ENCODE measurements around the gene ADCY7.

The ADCY7 gene

GRCh38 chr16:50354629-50355456 is 88.5 kb downstream of the ADCY7 start:
- no peak for ATAC-seq (ENCODE audit: low read depth)
- no peaks in the 10 kb centered on the region for H3K27me3 ChIP-seq (ENCODE audit: insufficient read depth, poor library complexity, severe bottlenecking)
- DNase-seq (ENCODE audit: low spot score) = no peak
- peak; percentile 86 for TF ChIP-seq CTCF (IDR thresholded peaks at IDR 0.05; ENCODE audit: poor library complexity, severe bottlenecking)
- H3K4me1 ChIP-seq (ENCODE audit: insufficient read depth, poor library complexity, severe bottlenecking) = peaks cover 3% of the 10 kb centered on the region
- H3K4me3 ChIP-seq (ENCODE audit: severe bottlenecking) = no peak overlapping the region
- H3K27ac ChIP-seq (ENCODE audit: poor library complexity, severe bottlenecking) = no peak overlapping the region
- H3K36me3 ChIP-seq (ENCODE audit: low read depth) = peaks cover 77% of the 10 kb centered on the region
- no peaks in the 10 kb centered on the region for H3K9me3 ChIP-seq (ENCODE audit: severe bottlenecking)

- DNase-seq (ENCODE audit: low spot score) (no peak), ATAC-seq (ENCODE audit: low read depth) (no peak)
- H3K9me3 ChIP-seq (ENCODE audit: severe bottlenecking) = no peaks in the 10 kb centered on the region
- no peak overlapping the region for H3K27ac ChIP-seq (ENCODE audit: poor library complexity, severe bottlenecking)
- no peak for TF ChIP-seq CTCF (IDR thresholded peaks at IDR 0.05; ENCODE audit: poor library complexity, severe bottlenecking)
- H3K36me3 ChIP-seq (ENCODE audit: low read depth) = peaks cover 74% of the 10 kb centered on the region
- H3K4me1 ChIP-seq (ENCODE audit: insufficient read depth, poor library complexity, severe bottlenecking) = peaks cover 13% of the 10 kb centered on the region
- no peaks in the 10 kb centered on the region for H3K27me3 ChIP-seq (ENCODE audit: insufficient read depth, poor library complexity, severe bottlenecking)
- H3K4me3 ChIP-seq (ENCODE audit: severe bottlenecking) = no peak overlapping the region
Measured at GRCh38 chr16:50359626-50360025, 93.3 kb downstream of the ADCY7 start.

GRCh38 chr16:50360033-50360778 is 93.9 kb downstream of the ADCY7 start:
- peaks cover 74% of the 10 kb centered on the region for H3K36me3 ChIP-seq (ENCODE audit: low read depth)
- no peaks in the 10 kb centered on the region for H3K27me3 ChIP-seq (ENCODE audit: insufficient read depth, poor library complexity, severe bottlenecking)
- TF ChIP-seq CTCF (IDR thresholded peaks at IDR 0.05; ENCODE audit: poor library complexity, severe bottlenecking) = no peak
- H3K9me3 ChIP-seq (ENCODE audit: severe bottlenecking) = no peaks in the 10 kb centered on the region
- peaks cover 13% of the 10 kb centered on the region for H3K4me1 ChIP-seq (ENCODE audit: insufficient read depth, poor library complexity, severe bottlenecking)
- peak; percentile 83 for ATAC-seq (ENCODE audit: low read depth)
- H3K27ac ChIP-seq (ENCODE audit: poor library complexity, severe bottlenecking) = peak overlapping the region; percentile 4
- H3K4me3 ChIP-seq (ENCODE audit: severe bottlenecking) = no peak overlapping the region
- no peak for DNase-seq (ENCODE audit: low spot score)

- peaks cover 13% of the 10 kb centered on the region for H3K4me1 ChIP-seq (ENCODE audit: insufficient read depth, poor library complexity, severe bottlenecking)
- H3K4me3 ChIP-seq (ENCODE audit: severe bottlenecking) = no peak overlapping the region
- H3K27ac ChIP-seq (ENCODE audit: poor library complexity, severe bottlenecking) = peak overlapping the region; percentile 4
- no peaks in the 10 kb centered on the region for H3K9me3 ChIP-seq (ENCODE audit: severe bottlenecking)
- peak; percentile 67 for ATAC-seq (ENCODE audit: low read depth)
- H3K27me3 ChIP-seq (ENCODE audit: insufficient read depth, poor library complexity, severe bottlenecking) = no peaks in the 10 kb centered on the region
- peaks cover 74% of the 10 kb centered on the region for H3K36me3 ChIP-seq (ENCODE audit: low read depth)
- no peak for DNase-seq (ENCODE audit: low spot score)
- TF ChIP-seq CTCF (IDR thresholded peaks at IDR 0.05; ENCODE audit: poor library complexity, severe bottlenecking) = no peak
Measured at GRCh38 chr16:50360779-50361178, 94.4 kb downstream of the ADCY7 start.

Measured in RWPE2 (cell line).